ELR (cell line): ENCODE data around the gene ERLIN1.
A peak's percentile ranks its signal among the peaks of the same experiment; 100 is the strongest.
"Not testable (repeated sequence)": the region's sequence is repeated elsewhere in the genome, so short reads cannot be mapped to it uniquely, and the experiment has no call there.

ENCODE experiments used
- DNase-seq: peaks from one replicate; pipeline ENCODE4 v3.0.0-alpha.2; 2015; ENCODE audit warnings: low read depth

Gene ERLIN1

DNA sequence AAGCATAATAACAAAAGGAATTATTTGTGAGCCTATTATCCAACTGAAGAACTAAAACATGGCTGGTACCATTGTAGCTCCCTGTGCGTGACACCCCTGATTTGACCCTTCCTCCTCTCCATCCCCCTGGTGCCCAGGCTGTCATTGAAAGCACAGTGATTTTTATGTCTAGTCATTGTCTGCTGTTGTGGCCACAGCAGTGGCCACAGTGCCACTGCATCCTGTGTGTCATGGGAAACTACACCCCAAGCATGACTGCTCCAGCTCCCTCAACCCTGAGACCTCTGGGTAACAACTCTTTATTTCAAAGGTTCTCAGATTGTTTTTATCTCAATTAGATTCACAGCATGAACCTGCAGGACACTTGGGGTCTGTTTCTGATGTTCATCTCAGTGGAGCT, 52.0 kb downstream of the ERLIN1 start:
- no peak for DNase-seq

DNA sequence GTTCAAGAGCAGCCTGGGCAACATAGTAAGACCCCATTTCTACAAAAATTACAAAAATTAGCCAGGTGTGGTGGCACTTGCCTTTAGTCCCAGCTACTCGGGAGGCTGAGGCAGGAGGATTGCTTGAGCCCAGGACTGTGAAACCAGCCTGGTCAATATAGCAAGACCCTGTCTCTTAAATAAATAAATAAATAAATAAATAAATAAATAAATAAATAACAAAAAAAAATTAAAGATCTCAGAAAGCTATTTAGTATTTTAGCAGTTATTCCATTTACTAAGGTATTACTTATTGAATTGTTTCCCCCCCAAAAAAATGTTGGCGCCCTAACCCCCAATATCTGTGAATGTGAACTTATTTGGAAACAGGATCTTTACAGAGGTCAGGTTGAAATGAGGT, 53.4 kb downstream of the ERLIN1 start:
- no peak for DNase-seq

DNA sequence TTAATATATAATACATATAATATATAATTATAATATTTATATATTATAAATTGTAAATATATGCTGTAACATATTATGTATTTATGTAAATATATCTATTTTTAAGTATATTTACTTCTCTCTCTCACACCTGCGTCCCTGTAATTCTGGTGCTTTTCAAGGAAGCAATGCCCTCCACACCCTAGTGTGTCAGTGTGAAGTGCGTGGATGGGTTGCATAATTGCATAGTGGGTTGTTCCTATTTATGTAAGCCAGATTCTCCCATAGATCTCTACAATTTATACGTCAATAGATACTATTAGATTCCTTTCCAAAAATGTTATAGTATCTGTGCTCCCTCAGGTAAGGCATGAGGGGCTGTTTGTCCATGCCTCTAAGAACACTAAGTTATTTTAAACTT, 54.3 kb downstream of the ERLIN1 start:
- no peak for DNase-seq

DNA sequence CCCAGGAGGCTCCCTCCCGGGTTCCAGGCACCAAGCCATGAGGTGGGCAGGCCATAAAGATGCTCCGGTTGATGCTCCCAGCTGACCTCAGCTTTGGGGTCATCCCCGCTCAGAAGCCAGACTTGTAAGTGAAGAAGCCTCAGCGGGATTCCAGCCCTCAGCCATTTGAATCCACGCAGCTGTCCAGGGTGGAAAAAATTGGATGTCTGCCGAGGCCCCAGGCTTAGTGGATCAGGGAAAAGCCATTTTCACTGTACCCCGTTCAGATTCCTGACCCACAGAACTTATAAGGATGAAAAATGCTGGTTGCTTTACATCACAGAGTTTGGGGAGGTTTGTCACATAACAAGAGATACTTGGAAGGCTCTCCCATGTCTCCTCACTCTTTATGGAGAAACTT, 55.0 kb downstream of the ERLIN1 start:
- no peak for DNase-seq

DNA sequence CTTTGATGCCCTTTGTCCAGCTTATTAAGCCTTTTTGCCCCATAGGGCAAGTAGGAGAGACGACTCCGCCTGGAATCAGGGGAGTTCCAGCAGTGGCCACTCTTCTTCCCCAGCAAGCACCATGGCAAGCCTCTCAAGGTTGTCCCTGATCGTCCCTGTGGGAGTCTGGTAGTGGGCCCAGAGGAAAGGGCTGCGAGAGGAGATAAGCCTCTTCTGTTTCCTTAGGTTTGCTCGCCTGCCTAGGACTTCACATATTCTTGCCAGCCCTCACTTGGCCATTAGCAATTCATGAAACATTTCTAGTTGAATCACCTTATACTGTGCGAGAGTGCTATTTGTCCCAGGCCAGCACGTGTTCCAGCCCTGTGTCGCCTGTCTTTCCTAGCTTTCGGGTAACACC, 56.4 kb downstream of the ERLIN1 start:
- no peak for DNase-seq

DNA sequence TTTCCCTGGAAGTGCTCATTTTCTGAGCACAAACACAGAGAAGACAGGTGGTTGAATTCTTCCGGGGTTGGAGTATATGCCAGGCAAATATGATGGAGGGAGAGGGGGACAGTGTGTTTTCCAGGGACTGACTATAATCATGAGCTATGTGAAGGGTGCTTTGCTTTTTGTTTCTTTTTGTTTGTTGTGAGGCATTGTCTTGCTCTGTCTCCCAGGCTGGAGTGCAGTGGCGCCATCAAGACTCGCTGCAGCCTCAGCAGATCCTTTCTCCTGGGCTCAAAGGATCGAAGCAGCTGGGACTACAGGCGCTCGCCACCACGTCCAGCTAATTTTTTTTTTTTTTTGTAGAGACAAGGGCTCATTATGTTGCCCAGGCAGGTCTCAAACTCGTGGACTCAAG, 56.9 kb downstream of the ERLIN1 start:
- DNase-seq, result no peak

DNA sequence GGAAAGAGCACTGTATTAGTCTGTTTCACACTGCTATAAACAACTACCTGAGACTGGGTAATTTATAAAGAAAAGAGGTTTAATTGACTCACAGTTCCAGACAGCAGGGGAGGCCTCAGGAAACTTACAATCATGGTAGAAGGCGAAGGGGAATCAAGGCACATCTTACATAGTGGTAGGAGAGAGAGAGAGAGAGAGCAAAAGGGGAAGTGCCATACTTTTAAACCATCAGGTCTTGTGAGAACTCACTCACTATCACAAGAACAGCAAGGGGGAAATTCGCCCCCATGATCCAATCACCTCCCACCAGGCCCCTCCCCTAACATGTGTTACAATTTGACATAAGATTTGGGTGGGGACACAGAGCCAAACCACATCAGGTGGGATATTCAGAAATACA, 60.5 kb downstream of the ERLIN1 start:
- not testable (repeated sequence) for DNase-seq

DNA sequence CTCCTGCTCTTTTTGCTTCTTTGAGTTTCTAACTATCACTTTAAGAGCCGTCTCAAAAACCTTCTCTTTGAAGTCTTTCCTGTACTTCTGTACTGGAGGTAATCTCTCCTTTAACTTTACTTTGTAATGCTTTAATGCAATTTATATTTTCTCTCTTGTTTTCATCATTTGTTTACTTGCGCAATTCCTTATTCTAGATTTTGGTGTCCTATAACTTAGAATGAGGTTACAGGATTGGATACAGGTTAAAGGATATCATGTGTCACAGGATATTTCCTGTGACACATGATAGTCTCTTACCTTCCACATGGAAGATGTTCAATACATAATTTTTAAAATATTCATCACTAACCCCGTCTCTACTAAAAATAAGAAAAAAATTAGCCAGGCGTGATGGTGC, 61.7 kb downstream of the ERLIN1 start:
- DNase-seq, result no peak

DNA sequence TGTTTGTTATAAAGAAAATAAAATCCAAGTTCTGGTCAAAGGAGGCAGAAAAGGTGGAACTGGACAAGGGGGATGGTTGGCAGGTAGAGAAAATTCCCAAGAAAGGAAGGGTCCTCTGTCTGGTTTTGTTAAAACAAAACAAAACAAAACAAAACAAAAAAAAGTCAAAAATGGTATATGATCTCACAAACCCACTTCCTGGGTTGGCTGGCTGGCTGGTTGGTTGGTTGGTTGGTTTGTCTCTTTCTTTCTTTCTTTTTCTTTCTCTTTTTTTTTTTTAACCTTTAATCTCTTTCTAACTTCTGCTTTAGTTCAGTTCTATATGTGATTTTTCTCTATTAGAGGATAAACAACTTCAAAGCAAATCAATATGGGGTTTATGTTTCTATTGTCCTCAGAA, 63.0 kb downstream of the ERLIN1 start:
- DNase-seq, result no peak

DNA sequence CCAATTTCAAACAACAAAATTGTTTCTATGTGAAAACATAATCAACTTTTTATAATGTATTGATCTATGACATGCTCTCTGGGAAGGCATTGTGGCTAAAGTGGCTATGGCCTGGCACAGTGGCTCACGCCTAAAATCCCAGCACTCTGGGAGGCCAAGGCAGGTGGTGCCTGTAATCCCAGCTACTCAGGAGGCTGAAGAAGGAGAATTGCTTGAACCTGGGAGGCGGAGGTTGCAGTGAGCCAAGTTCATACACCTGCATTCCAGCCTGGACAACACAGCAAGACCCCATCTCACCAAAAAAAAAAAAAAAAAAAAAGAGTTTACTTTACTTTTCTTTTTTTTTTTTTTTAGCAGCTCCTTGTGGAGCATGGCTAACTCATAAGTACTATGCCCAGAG, 65.3 kb downstream of the ERLIN1 start:
- no peak for DNase-seq

DNA sequence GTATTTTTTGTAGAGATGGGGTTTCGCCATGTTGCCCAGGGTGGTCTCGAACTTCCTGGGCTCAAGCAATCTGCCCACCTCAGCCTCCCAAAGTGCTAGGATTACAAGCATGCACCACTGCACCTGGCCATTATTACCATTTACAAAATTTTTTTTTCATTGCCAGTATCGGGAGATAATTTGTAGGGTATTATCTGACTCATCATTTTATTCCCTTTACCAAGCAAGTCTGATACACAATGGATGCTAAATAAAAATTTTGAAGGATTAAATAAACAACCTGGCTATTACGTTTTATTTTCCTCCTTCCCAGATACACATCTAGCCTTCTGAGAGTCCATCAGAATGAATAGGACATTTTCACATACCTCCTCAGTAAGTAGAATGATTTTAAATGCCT, 66.1 kb downstream of the ERLIN1 start:
- no peak for DNase-seq

DNA sequence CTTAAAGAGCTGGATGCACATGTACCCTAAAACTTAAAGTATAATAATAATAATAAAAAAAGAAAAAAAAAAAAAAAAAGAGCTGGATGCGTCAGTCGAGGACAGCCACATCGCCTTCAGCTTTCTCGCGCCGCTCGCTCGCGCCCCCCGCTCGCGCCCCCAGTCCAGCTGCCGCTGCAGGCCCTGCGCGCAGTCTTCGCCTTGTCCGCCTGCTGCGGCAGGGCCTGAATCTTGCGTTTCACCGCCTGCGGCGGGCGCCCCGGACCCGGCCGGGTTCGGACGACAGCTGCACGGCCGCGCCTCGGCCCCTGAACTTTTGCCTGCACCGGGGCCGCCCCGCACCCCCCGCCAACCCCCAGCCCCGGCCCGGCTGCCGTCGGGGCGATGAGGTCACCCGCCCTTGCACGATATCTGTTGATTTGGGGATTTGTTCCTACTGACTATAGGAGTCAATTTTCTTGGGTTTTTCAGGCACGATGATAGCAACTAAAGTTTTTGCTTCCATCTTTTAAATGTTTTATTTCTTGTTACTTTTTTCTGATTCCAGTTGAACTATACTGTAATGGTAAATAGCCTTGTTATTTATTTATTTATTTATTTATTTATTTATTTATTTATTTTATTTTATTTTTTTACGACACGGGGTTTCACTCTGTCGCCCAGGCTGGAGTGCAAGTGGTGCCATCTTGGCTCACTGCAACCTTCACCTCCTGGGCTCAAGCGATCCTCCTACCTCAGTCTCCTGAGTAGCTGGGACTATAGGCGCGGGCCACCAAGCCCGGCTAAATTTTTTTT, 70.7 kb downstream of the ERLIN1 start:
- no peak for DNase-seq

DNA sequence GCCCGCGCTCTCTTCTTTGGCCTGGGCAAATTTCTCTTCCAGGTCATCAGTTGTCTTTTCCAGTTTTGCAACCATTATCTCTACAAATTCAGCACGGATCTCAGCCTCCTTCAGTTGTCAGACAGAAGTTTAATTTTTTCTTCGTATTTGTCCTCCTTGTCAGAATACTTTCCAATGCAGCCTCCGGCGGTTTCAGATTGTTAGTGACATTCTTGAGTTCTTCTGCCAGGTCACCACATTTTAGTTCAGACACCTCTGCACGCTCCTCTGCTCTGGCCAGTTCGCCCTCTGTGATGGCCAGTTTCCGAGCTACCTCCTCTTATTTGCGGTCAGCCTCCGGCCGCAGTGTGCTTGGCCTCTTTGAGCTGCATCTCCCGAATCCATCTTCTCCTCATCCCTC, 71.4 kb downstream of the ERLIN1 start:
- no peak for DNase-seq

DNA sequence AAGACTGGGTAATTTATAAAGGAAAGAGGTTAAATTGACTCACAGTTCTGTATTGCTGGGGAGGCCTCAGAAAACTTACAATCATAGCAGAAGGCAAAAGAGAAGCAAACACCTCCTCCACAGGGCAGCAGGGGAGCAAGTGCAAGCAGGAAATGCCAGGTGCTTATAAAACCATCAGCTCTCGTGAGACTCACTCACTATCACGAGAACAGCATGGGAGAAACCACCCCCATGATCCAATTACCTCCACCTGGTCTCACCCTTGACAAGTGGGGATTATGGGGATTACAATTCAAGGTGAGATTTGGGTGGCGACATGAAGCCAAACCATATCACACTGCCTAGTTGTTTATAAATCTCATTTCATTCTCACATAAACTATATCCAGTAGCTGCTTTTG, 76.2 kb downstream of the ERLIN1 start:
- no peak for DNase-seq

DNA sequence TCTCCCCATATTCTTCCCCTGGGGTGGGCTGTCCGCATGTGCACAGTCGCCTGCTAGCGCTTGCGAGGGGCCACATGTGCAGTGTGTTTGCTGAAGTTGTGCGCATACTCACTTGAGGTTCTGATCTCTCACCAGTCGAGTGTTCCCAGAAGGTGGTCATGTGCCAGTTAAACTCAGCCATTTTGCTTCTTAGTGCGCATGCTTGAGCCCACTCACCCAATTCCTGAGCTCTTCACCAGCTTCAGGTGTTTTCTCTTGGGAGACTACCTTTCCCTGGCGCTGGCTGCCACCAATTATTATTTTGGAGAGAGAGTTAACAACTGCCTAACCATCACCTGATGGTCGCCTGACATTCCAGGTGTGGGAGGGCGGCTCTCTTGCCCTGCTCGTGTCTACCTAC, 79.0 kb downstream of the ERLIN1 start:
- DNase-seq, result no peak

DNA sequence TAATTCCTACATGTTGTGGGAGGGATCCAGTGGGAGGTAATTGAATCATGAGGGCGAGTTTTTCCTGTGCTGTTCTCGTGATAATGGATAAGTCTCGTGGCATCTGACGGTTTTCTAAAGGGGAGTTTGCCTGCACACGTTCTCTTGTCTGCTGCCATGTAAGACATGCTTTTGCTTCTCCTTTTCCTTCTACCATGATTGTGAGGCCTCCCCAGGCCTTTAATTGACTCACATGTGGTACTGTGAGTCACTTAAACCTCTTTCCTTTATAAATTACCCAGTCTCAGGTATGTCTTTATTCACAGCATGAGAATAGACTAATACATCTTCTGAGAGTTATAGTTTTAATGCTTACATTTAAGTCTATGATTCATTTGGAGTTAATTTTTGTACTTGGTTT, 81.5 kb downstream of the ERLIN1 start:
- no peak for DNase-seq

DNA sequence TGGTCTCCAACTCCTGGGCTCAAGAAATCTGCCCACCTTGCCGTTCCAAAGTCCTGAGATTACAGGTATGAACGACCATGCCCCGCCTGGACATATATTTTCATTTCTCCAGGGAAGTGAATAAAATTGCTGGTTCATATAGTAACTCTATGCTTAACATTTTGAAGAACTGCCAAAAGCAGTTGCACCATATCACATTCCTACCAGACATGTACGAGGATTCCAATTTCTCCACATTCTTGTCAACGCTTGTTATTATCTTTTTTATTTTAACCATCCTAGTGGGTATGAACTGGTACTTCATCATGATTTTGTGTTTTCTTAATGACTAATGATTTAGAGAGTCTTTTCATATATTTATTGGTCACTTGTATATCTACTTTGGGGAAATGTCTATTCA, 82.2 kb downstream of the ERLIN1 start:
- DNase-seq, result no peak

DNA sequence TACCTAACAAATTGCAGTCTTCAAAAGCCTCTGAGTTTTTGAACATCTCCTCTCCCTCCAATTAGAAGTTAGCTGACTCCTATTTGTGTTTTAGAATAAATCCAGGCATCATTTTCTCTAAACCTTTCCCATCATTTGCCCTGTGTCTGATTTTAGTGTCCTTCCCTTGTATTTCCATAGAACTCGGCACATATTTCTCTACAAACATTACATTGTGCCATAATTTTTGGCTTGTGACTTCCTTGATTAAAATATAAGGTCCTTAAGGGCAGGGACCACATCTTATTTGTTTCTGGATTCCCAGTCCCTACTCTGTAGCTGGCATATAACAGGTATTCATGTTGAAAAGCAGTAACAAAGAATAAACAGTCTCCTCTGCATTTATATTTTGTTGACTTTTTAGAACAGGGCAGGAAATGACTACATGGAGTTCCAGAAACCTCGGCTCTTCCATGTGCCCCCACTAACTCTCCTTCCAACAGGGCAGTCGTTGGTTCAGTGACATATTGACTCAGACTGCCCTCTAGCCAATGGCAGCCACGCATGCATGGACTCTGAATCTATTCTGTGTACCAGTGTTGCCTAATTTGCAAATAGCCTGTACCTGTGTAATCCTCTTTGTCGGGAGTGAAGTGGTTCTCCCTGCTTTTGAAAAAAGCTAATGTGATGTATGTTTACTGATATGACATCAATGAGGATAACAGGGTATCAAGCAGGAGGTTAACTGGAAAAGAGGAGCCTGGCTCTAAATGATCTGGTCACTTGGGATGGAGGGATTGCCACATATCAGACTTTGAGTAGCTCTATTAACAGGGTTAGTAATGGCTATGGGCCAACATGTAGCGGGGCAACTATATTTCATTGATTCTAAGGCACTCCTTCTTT, 84.4 kb downstream of the ERLIN1 start:
- DNase-seq, result peak; percentile 63

DNA sequence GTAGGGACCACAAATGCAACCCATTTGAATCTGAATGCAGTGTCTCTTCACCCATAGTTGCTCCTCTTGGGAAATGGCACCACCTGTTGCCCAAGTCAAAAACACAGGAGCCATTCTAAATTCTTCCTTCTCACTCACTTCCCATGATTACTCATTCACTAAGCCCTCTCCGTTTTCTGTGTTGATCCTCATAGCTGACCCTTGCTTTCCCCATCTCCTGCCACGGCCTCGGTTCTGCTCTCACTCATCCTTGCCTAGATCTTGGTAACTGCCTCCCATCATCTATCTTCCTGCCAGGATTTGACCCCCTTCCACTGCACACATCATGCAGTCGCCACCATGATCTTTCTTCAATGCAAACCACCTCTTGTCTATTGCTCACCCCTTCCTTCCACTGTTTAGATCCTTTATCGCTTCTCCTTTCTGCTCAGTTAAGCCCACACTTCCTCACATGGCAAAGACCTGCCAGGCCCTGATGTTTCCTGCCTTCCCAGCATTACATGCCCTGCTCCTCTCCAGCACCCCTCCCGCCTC, 85.1 kb downstream of the ERLIN1 start:
- peak; percentile 58 for DNase-seq
